Measurements from ENCODE around the gene GREB1L. TPM values are rescaled to one million over a fixed set of nuclear protein-coding genes. Genes with fewer than 3 reads are reported as not detected.

GREB1L gene
- total RNA-seq, 2 donors from 2014 or later = 0.52 to 3.0 TPM

DNA sequence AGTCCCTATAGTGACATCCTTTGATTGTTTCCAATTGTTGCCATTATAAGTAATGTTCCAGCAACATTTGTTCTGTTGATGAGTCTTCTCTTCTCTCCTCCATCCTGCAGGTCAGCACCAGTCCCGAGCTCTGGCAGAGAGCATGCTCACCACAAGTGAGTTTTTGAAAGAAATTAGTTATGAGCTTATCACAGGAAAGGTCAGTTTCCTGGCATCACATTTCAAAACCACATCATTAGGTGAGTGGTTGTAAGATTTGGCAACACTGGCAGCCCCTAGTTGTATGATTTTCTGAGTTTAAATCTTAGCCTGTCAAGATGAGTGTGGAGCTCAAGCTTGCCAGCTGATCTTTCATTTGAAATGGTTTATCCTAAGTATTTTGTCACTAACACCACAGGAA is 208.9 kb downstream of the GREB1L start:
- ATAC-seq = no peak
- H3K4me1 ChIP-seq = no peaks in the 10 kb centered on the region
- no peaks in the 10 kb centered on the region for H3K36me3 ChIP-seq (replicated peaks in 1 of 2; ENCODE audit: insufficient read depth in 1 of 2, low read depth in 2 of 2)
- intact Hi-C loops (cut with DNase I) = no loop called here
- H3K9me3 ChIP-seq = no peaks in the 10 kb centered on the region
- WGBS, 2 donors = 24 to 43% methylated on average over 1 of the region's 1 CpG
- H3K4me3 ChIP-seq = no peak overlapping the region
- H3K27me3 ChIP-seq = no peaks in the 10 kb centered on the region
- no peak for DNase-seq
- TF ChIP-seq POLR2A (IDR thresholded peaks at IDR 0.05) = no peak
- TF ChIP-seq, protein P1, sequence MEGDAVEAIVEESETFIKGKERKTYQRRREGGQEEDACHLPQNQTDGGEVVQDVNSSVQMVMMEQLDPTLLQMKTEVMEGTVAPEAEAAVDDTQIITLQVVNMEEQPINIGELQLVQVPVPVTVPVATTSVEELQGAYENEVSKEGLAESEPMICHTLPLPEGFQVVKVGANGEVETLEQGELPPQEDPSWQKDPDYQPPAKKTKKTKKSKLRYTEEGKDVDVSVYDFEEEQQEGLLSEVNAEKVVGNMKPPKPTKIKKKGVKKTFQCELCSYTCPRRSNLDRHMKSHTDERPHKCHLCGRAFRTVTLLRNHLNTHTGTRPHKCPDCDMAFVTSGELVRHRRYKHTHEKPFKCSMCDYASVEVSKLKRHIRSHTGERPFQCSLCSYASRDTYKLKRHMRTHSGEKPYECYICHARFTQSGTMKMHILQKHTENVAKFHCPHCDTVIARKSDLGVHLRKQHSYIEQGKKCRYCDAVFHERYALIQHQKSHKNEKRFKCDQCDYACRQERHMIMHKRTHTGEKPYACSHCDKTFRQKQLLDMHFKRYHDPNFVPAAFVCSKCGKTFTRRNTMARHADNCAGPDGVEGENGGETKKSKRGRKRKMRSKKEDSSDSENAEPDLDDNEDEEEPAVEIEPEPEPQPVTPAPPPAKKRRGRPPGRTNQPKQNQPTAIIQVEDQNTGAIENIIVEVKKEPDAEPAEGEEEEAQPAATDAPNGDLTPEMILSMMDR (IDR thresholded peaks at IDR 0.05) = no peak
- no peak overlapping the region for H3K27ac ChIP-seq

DNA sequence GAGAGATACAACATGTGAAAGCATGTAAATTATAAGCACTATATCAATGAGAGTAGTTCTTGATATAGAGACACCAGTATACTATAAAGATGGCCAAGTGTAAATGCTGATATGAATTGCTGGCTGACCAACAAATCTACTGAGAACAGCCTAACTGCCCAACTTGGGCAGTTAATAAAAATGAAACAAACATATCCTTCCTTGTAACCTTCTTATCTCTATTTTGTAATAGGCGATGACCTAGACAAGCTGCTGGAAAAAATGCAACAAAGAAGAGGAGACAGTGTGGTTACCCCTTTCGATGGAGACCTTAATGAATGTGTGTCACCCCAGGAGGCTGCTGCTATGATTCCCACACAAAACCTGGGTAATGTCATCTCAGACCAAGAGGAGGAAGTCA is 209.8 kb downstream of the GREB1L start:
- Histone ChIP-seq H3K36me3 (replicated peaks in 1 of 2; ENCODE audit: insufficient read depth in 1 of 2, low read depth in 2 of 2) (no peaks in the 10 kb centered on the region), H3K27me3 (no peaks in the 10 kb centered on the region), H3K27ac (no peak overlapping the region), H3K4me1 (no peaks in the 10 kb centered on the region), H3K4me3 (no peak overlapping the region), H3K9me3 (no peaks in the 10 kb centered on the region)
- 63 to 69% methylated on average over 2 of the region's 2 CpGs for WGBS, 2 donors
- no peak for DNase-seq
- ATAC-seq = no peak
- intact Hi-C loops (cut with DNase I) = no loop called here
- TF ChIP-seq, protein P1 (IDR thresholded peaks at IDR 0.05) = no peak
- no peak for TF ChIP-seq POLR2A (IDR thresholded peaks at IDR 0.05)

DNA sequence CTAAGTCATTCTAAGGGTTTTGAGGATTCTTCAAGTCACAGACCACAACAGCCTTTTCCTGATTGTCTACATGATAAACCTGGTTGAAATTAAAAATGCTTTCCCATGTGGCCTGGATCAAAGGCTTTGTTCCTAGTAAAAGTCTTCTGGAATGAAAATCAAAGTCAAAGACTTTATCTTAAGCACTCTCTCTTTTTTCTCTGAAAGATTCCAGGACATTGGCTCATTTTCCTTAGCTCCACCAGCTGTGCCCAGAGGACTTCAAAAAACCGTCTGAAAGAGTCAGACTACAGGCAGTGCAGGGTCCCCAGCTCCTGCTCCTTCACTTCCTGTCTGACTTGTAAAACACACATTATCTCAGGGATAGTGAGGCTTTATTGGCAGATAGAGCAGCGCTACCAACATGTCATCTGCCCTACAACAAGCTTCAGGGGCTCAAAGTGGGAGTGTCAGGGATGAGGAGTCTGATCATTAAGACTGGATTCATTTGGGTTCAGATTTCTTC is 210.3 kb downstream of the GREB1L start:
- Histone ChIP-seq H3K27ac (no peak overlapping the region), H3K4me1 (no peaks in the 10 kb centered on the region), H3K36me3 (replicated peaks in 1 of 2; ENCODE audit: insufficient read depth in 1 of 2, low read depth in 2 of 2) (no peaks in the 10 kb centered on the region), H3K27me3 (no peaks in the 10 kb centered on the region), H3K4me3 (no peak overlapping the region), H3K9me3 (no peaks in the 10 kb centered on the region)
- TF ChIP-seq, protein P1 (IDR thresholded peaks at IDR 0.05) = no peak
- no peak for TF ChIP-seq POLR2A (IDR thresholded peaks at IDR 0.05)
- ATAC-seq (no peak), DNase-seq (no peak)
- intact Hi-C loops (cut with DNase I) = no loop called here
- WGBS, 2 donors = 63 to 68% methylated on average over 2 of the region's 2 CpGs

DNA sequence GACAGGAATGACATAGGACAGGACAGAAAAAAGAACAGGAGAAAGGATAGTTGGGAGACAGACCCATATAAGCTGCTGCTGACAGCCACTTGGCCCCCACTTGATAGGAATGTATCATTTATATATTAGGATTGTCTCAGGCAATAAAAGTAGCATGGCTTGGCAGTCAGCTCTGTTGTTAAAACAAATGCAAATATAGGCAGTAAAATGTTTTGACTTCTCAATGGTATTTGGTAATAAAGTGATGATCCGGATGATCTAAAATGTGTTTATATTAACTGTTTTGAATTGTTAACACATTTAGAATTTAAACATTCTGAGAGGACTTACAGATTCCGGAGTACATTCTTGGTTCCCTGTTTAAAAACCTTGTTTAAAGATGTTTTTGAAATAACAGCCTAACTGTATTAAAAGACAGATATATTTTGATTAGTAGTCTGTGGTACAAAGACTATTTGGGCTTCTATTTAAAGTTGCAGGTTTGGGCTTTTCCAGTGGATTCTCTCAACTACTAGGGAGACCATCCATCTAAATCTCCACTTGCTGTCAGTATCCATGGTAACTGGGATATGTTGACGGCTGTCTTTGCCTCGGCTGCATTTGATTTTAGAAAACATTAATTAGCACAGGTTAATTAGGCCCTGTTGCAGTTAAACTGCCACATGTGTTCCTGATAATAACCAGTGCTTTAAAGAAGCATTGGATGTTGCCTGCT is 210.9 kb downstream of the GREB1L start:
- Histone ChIP-seq H3K4me3 (no peak overlapping the region), H3K27me3 (no peaks in the 10 kb centered on the region), H3K27ac (no peak overlapping the region), H3K36me3 (replicated peaks in 1 of 2; ENCODE audit: insufficient read depth in 1 of 2, low read depth in 2 of 2) (no peaks in the 10 kb centered on the region), H3K9me3 (no peaks in the 10 kb centered on the region), H3K4me1 (no peaks in the 10 kb centered on the region)
- intact Hi-C loops (cut with DNase I) = no loop called here
- 64 to 65% methylated on average over 4 of the region's 4 CpGs for WGBS, 2 donors
- DNase-seq = no peak
- no peak for TF ChIP-seq POLR2A (IDR thresholded peaks at IDR 0.05)
- TF ChIP-seq, protein P1 (IDR thresholded peaks at IDR 0.05) = no peak
- ATAC-seq = no peak

DNA sequence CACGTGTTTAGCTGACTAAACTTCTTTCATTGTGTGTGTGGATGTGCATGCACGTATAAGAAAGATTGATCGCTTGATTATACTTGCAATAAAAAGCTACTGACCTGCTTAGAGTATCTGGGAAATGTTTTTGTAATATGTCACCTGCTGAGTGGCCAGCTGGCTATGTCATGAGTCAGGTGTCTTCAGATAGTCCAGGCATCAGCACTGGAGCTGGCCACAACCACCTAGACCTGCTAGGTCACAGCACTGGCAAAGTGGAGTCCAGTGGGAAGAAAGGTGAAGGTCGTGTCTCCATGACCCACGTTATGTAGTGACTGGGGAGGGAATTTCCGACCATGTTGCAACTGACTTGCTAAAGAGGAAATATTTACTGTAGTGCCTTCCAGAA is 211.5 kb downstream of the GREB1L start:
- 41 to 57% methylated on average over 6 of the region's 6 CpGs for WGBS, 2 donors
- no peaks in the 10 kb centered on the region for H3K27me3 ChIP-seq
- H3K9me3 ChIP-seq = no peaks in the 10 kb centered on the region
- intact Hi-C loops (cut with DNase I) = no loop called here
- H3K4me3 ChIP-seq = no peak overlapping the region
- DNase-seq = peak in 1 of 4 donors; percentile 9
- H3K27ac ChIP-seq = no peak overlapping the region
- H3K36me3 ChIP-seq (replicated peaks in 1 of 2; ENCODE audit: insufficient read depth in 1 of 2, low read depth in 2 of 2) = no peaks in the 10 kb centered on the region
- no peak for ATAC-seq
- TF ChIP-seq, protein P1 (IDR thresholded peaks at IDR 0.05) = no peak
- no peak for TF ChIP-seq POLR2A (IDR thresholded peaks at IDR 0.05)
- no peaks in the 10 kb centered on the region for H3K4me1 ChIP-seq
